H1 (cell line): ENCODE measurements around the gene HSPA2. TPM values are rescaled to one million over a fixed set of nuclear protein-coding genes. Genes with fewer than 3 reads are reported as not detected.

ENCODE experiments used
- CTCF ChIA-PET: fragments of 300-600 bp; sonication (Branson Sonifier 250); formaldehyde crosslinking; loops from one replicate; lab custom pipeline; 2021; ENCODE audit not compliant: partially characterized antibody; lab: Charles Lee
- POLR2A ChIA-PET: fragments of 300-600 bp; sonication (Branson Sonifier 250); formaldehyde crosslinking; loops from one replicate; lab custom pipeline; 2021; ENCODE audit warnings: inconsistent platforms; ENCODE audit not compliant: partially characterized antibody; lab: Charles Lee
- DNase-seq, 2 experiments: peaks; one replicate each; pipeline versions ENCODE4 v3.0.0 to v3.0.0-alpha.2; 2010 to 2022; ENCODE audit warnings: low spot score in 2 of 2, low read depth in 1 of 2, mixed read lengths in 1 of 2
- FAIRE-seq: peaks from 2 replicates; lab custom pipeline; 2011; peaks lifted over from hg19 to GRCh38; lab: Jason Lieb, UNC
- H2AFZ ChIP-seq: 2 replicates; pipeline ENCODE4 v1.8.1; 2012; ENCODE audit warnings: low read length, inconsistent platforms
- H2AK5ac ChIP-seq: 2 replicates; pipeline ENCODE4 v1.6.1; 2013; ENCODE audit warnings: low read depth, low read length
- H2BK120ac ChIP-seq: replicated peaks from 2 replicates; pipeline ENCODE3; 2013; ENCODE audit warnings: low read depth, low read length, inconsistent platforms
- H2BK12ac ChIP-seq: 2 replicates; pipeline ENCODE4 v1.6.1; 2013; ENCODE audit warnings: low read depth, low read length
- H2BK15ac ChIP-seq: 2 replicates; pipeline ENCODE4 v1.6.1; 2013; ENCODE audit warnings: low read length
- H2BK20ac ChIP-seq: 2 replicates; pipeline ENCODE4 v1.6.1; 2013; ENCODE audit warnings: low read length
- H2BK5ac ChIP-seq: 2 replicates; pipeline ENCODE4 v1.6.1; 2013; ENCODE audit warnings: low read depth, low read length
- H3K14ac ChIP-seq: 2 replicates; pipeline ENCODE4 v1.6.1; 2013; ENCODE audit warnings: inconsistent platforms; ENCODE audit not compliant: insufficient read length
- H3K18ac ChIP-seq: 2 replicates; pipeline ENCODE4 v1.6.1; 2013; ENCODE audit warnings: low read length; ENCODE audit errors: extremely low read depth
- H3K23ac ChIP-seq: 2 replicates; pipeline ENCODE4 v1.6.1; 2013; ENCODE audit warnings: inconsistent platforms; ENCODE audit not compliant: insufficient read length
- H3K23me2 ChIP-seq: 2 replicates; pipeline ENCODE4 v1.6.1; 2013; ENCODE audit warnings: low read depth, low read length
- H3K27ac ChIP-seq: 2 replicates; pipeline ENCODE4 v1.6.1; 2011; ENCODE audit warnings: low read depth, low read length, inconsistent platforms
- H3K27me3 ChIP-seq, 4 experiments: replicated peaks in 1 of 4; 1 replicate in 1 of 4; 2 replicates in 3 of 4; pipeline versions ENCODE4 v1.6.1 to v1.8.1; 2011 to 2013; ENCODE audit warnings: low read length in 3 of 4, mild to moderate bottlenecking in 3 of 4, inconsistent platforms in 2 of 4, mixed read lengths in 2 of 4, moderate library complexity in 1 of 4; ENCODE audit not compliant: control insufficient read depth in 3 of 4, insufficient read depth in 3 of 4; ENCODE audit errors: extremely low read depth in 1 of 4
- H3K36me3 ChIP-seq, 4 experiments: 2 replicates each; pipeline versions ENCODE4 v1.6.1 to v1.8.1; 2011 to 2013; ENCODE audit warnings: mild to moderate bottlenecking in 4 of 4, low read length in 3 of 4, moderate library complexity in 2 of 4, control low read depth in 1 of 4, inconsistent platforms in 1 of 4; ENCODE audit not compliant: insufficient read depth in 4 of 4, control insufficient read depth in 2 of 4
- H3K4ac ChIP-seq: replicated peaks from 2 replicates; pipeline ENCODE3; 2013; ENCODE audit warnings: low read length, low read depth, mixed read lengths, inconsistent platforms; ENCODE audit not compliant: insufficient read length
- H3K4me1 ChIP-seq, 4 experiments: replicated peaks in 1 of 4; 1 replicate in 1 of 4; 2 replicates in 3 of 4; pipeline versions ENCODE4 v1.6.1 to v1.8.1; 2011 to 2013; ENCODE audit warnings: low read length in 3 of 4, inconsistent platforms in 2 of 4, mixed read lengths in 1 of 4; ENCODE audit not compliant: insufficient read depth in 4 of 4, control insufficient read depth in 3 of 4
- H3K4me2 ChIP-seq, 2 experiments: 2 replicates each; pipeline versions ENCODE4 v1.6.1 to v1.8.1; 2011 to 2013; ENCODE audit warnings: low read depth in 2 of 2, low read length in 2 of 2, control low read depth in 1 of 2, inconsistent platforms in 1 of 2, mild to moderate bottlenecking in 1 of 2; ENCODE audit not compliant: insufficient read depth in 1 of 2
- H3K4me3 ChIP-seq, 4 experiments: fragments of 200-600, 300-600 bp in 1 of 4; sonication (generic), shearing (Covaris generic), sonication (Bioruptor Twin) in 1 of 4; 2 replicates each; pipeline versions ENCODE4 v1.5.1 to v1.8.1; 2011 to 2016; ENCODE audit warnings: low read length in 4 of 4, low read depth in 3 of 4, control low read depth in 2 of 4, inconsistent platforms in 2 of 4, mild to moderate bottlenecking in 2 of 4, mixed read lengths in 1 of 4, moderate library complexity in 1 of 4; ENCODE audit not compliant: insufficient read depth in 2 of 4; ENCODE audit errors: extremely low read depth in 1 of 4
- H3K56ac ChIP-seq: replicated peaks from 2 replicates; pipeline ENCODE3; 2013; ENCODE audit warnings: low read depth, mild to moderate bottlenecking, mixed read lengths, low read length, inconsistent platforms; ENCODE audit not compliant: insufficient read length
- H3K79me1 ChIP-seq: 2 replicates; pipeline ENCODE4 v1.6.1; 2013; ENCODE audit warnings: low read depth, low read length, control low read depth
- H3K79me2 ChIP-seq, 2 experiments: 2 replicates each; pipeline versions ENCODE4 v1.6.1 to v1.8.1; 2012 to 2013; ENCODE audit warnings: low read length in 2 of 2, mild to moderate bottlenecking in 2 of 2, inconsistent platforms in 1 of 2; ENCODE audit not compliant: insufficient read depth in 2 of 2, control insufficient read depth in 1 of 2
- H3K9ac ChIP-seq, 4 experiments: replicated peaks in 1 of 4; 1 replicate in 1 of 4; 2 replicates in 3 of 4; pipeline versions ENCODE4 v1.6.1 to v1.8.1; 2011 to 2013; ENCODE audit warnings: low read depth in 3 of 4, low read length in 3 of 4, control low read depth in 2 of 4, mild to moderate bottlenecking in 2 of 4, moderate library complexity in 2 of 4, inconsistent platforms in 1 of 4; ENCODE audit errors: extremely low read depth in 1 of 4
- H3K9me3 ChIP-seq, 2 experiments: 2 replicates each; pipeline versions ENCODE4 v1.6.1 to v1.8.1; 2012 to 2013; ENCODE audit warnings: mild to moderate bottlenecking in 2 of 2, moderate library complexity in 2 of 2, control low read depth in 1 of 2, inconsistent platforms in 1 of 2, low read depth in 1 of 2, low read length in 1 of 2, mixed read lengths in 1 of 2; ENCODE audit not compliant: insufficient read depth in 2 of 2
- H4K20me1 ChIP-seq, 2 experiments: replicated peaks in 1 of 2; 2 replicates each; pipeline versions ENCODE3 to v1.8.1; 2011 to 2013; ENCODE audit warnings: inconsistent platforms in 2 of 2, low read length in 2 of 2, mild to moderate bottlenecking in 1 of 2; ENCODE audit not compliant: insufficient read depth in 2 of 2, control insufficient read depth in 1 of 2
- H4K5ac ChIP-seq: 2 replicates; pipeline ENCODE4 v1.6.1; 2013; ENCODE audit warnings: low read length, low read depth, mixed read lengths, inconsistent platforms; ENCODE audit not compliant: insufficient read length
- H4K8ac ChIP-seq: 2 replicates; pipeline ENCODE4 v1.8.0; 2013; ENCODE audit warnings: mild to moderate bottlenecking, moderate library complexity, low read length, inconsistent platforms; ENCODE audit not compliant: insufficient read depth; ENCODE audit errors: extremely low read depth
- H4K91ac ChIP-seq: replicated peaks from 2 replicates; pipeline ENCODE3; 2013; ENCODE audit warnings: low read length, mixed read lengths, inconsistent platforms; ENCODE audit not compliant: insufficient read length
- BACH1 ChIP-seq: IDR thresholded peaks from 2 replicates; pipeline ENCODE4 v1.6.1; 2012; ENCODE audit warnings: low read length, improper control_type of control experiment
- CBX5 ChIP-seq: fragments of 300-800, 300-1000 bp; sonication (generic); IDR thresholded peaks from 2 replicates; pipeline ENCODE4 v1.7.1; 2016; ENCODE audit warnings: antibody characterized with exemption, low read length, low read depth
- CBX8 ChIP-seq: fragments of 300-800, 300-1000 bp; sonication (generic); IDR thresholded peaks from 2 replicates; pipeline ENCODE4 v1.7.1; 2016; ENCODE audit warnings: low read depth, low read length, borderline replicate concordance
- HDAC6 ChIP-seq: IDR thresholded peaks from one replicate; pipeline ENCODE4 v1.7.1; 2012; ENCODE audit warnings: low read depth, mild to moderate bottlenecking, inconsistent platforms, low read length, moderate library complexity
- NANOG ChIP-seq: IDR thresholded peaks from 2 replicates; pipeline ENCODE4 v1.6.1; 2011; ENCODE audit warnings: low read length, low read depth, mild to moderate bottlenecking, inconsistent platforms; ENCODE audit not compliant: insufficient read depth, poor library complexity, severe bottlenecking
- RXRA ChIP-seq: IDR thresholded peaks from 2 replicates; pipeline ENCODE4 v1.6.1; 2011; ENCODE audit warnings: low read depth, mild to moderate bottlenecking, low read length, moderate library complexity; ENCODE audit not compliant: insufficient read depth
- TAF1 ChIP-seq: IDR thresholded peaks from 2 replicates; pipeline ENCODE4 v1.6.1; 2011; ENCODE audit warnings: mild to moderate bottlenecking, low read depth, low read length
- WGBS, 2 experiments: shearing (Covaris generic) in 1 of 2; methylation state at CpG; one replicate each; pipeline versions ENCODE4 v1.1.6 to v1.1.7; 2013 to 2015; ENCODE audit warnings: low lambda C conversion rate in 2 of 2, mixed read lengths in 2 of 2, inconsistent platforms in 1 of 2, low coverage in 1 of 2, missing lambda C conversion rate in 1 of 2; ENCODE audit not compliant: insufficient replicate concordance in 2 of 2, insufficient coverage in 1 of 2, insufficient read length in 1 of 2; ENCODE audit errors: extremely low coverage in 1 of 2, missing lambda C conversion rate in 1 of 2; 5-methylcytosine and 5-hydroxymethylcytosine counted together
- polyA plus RNA-seq, 7 experiments: library from polyadenylated mRNA; depleted of rRNA in 3 of 7; stranded (reverse) in 5 of 7; unstranded in 2 of 7; fragments of >200 nt in 5 of 7; fragments of 200-250 nt in 2 of 7; gene quantifications; 1 replicate in 5 of 7; 2 replicates in 1 of 7; 4 replicates in 1 of 7; pipeline versions ENCODE4 v1.2.1 to v1.2.3, GENCODE V29; 2011 to 2013; ENCODE audit warnings: missing spikeins in 2 of 7, mixed read lengths in 2 of 7
- total RNA-seq: library from RNA; stranded (reverse); fragmentation: NEBNext Ultra II Directional; extraction: Animal tissue kit (Norgen Biotek cat#: 25700); gene quantifications from 2 replicates; pipeline ENCODE4 v1.2.1, GENCODE V29; 2021
- TF ChIP-seq, protein P1 (sequence below): IDR thresholded peaks from 2 replicates; pipeline ENCODE4 v1.6.1; 2012; ENCODE audit warnings: inconsistent platforms
- TF ChIP-seq, protein P2 (sequence below): IDR thresholded peaks from 2 replicates; pipeline ENCODE4 v1.6.1; 2011; ENCODE audit warnings: low read length, improper control_type of control experiment

HSPA2 gene
- total and polyA plus RNA-seq, 2 of the 8 experiments (the other 6 are each of a cell fraction or from before 2014, with no cell fraction given): 30.5 to 82.9 TPM

DNA sequence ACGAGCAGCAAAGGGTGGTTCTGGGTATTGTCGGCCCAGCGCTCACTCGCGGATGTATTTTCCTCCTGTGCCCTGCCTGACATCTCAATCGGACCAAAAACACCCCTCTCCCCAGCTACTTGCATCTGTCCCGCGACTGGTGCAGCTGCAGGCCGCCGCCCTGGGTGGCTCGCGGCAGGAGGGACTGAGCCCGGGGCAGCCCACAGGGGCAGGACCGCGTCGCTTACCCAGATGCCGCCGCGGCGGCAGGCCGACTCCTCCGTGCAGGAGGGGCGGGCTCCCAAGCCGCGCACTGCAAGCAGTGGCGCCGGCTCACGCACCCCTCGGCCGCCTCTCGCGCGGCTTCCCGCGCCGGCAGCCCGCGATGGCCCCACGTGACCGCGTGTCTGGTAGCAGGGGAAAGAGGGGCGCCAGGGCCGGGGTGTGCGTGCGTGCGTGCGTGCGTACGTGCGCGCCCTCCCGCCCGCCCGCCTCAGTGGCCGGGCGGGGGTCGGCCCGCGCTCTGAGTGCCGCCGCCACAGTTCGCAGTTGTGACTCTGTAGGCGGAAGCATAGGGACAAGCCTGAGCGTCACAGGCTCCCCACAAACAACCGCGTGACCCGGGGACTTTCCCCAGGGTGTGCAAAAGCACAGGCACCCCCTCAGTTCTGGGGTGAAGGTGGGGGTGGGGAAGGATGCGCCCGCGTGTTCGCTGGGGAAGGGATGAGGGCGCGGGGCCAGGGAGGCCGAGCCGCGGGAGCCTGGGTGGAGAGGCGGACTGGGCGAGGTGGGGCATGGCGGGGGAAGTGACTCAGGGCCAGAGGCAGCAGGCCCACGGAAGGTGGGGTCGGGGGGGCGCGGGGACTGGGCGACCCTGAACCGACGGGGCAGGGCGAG, 36.9 kb upstream of the HSPA2 start, which contains the start of gene ZBTB25:
TSS of gene ZBTB25 (minus strand) at position 405 of the 876 bp plus-strand sequence. CDS start 13,305 bp downstream, outside the sequence.
- Histone ChIP-seq H3K4me3 (peak within 1 kb of the TSS; percentile 68 to 93 (median 78)), H2AFZ (peak within 1 kb of the TSS; percentile 21; the same call in 1 of the 2 replicates), H2BK5ac (peak within 1 kb of the TSS; percentile 96), H3K18ac (peak within 1 kb of the TSS; percentile 99), H3K79me1 (peaks cover 6% of the 10 kb centered on the region), H2BK15ac (0 out of 2 replicates have a peak within 1 kb of the TSS, but pooled peaks have one; percentile 67), H3K4ac (peak within 1 kb of the TSS; percentile 98), H3K9ac (peak within 1 kb of the TSS; percentile 95 to 98 (median 96)), H4K91ac (peak within 1 kb of the TSS; percentile 99), H3K27me3 (no peaks in the 10 kb centered on the region), H2BK120ac (peak within 1 kb of the TSS; percentile 77), H3K9me3 (no peaks in the 10 kb centered on the region), H3K27ac (peak within 1 kb of the TSS; percentile 96), H2AK5ac (peak within 1 kb of the TSS; percentile 89; the same call in 1 of the 2 replicates), H3K4me1 (peaks cover 2 to 14% (median 9%) of the 10 kb centered on the region in 4 experiments; a peak in 5 of 7 replicates), H4K8ac (peak within 1 kb of the TSS; percentile 99), H3K36me3 (no peaks in the 10 kb centered on the region; a peak in 1 of 8 replicates), H3K4me2 (peak within 1 kb of the TSS; percentile 97), H4K20me1 (peaks cover 3 to 6% of the 10 kb centered on the region in 2 experiments), H2BK20ac (no peak within 1 kb of the TSS), H4K5ac (peak within 1 kb of the TSS; percentile 99), H2BK12ac (peak within 1 kb of the TSS; percentile 61), H3K23ac (no peak within 1 kb of the TSS), H3K56ac (peak within 1 kb of the TSS; percentile 94), H3K14ac (peak within 1 kb of the TSS; percentile 84), H3K23me2 (peaks cover 19% of the 10 kb centered on the region), H3K79me2 (peaks cover 11 to 70% of the 10 kb centered on the region in 2 experiments; a peak in 3 of 4 replicates)
- CTCF ChIA-PET: interaction anchor here (0.5 to 1.7 kb wide), 7 partner anchors 41 to 407 kb away, joined by 3 to 6 read pairs (median 3); no protein-coding TSS in a partner anchor
- peak; percentile 78 to 88 for DNase-seq
- POLR2A ChIA-PET: interaction anchor here (0.8 to 4.4 kb wide), 44 partner anchors 8 to 263 kb away, joined by 3 to 52 read pairs (median 4); partner anchors contain the start of genes AKAP5, HSPA2 and MTHFD1
- no peak for FAIRE-seq
- WGBS, 2 experiments: 2% methylated on average over 47 of the region's 87 CpGs; no CpG with 5 or more reads in 1 of the 2 experiments
- TF ChIP-seq, protein P1, sequence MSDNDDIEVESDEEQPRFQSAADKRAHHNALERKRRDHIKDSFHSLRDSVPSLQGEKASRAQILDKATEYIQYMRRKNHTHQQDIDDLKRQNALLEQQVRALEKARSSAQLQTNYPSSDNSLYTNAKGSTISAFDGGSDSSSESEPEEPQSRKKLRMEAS: peak; percentile 89
- TF ChIP-seq BACH1: peak; percentile 60; the same call in 1 of the 2 replicates
- no peak for TF ChIP-seq CBX5
- TF ChIP-seq, protein P2, sequence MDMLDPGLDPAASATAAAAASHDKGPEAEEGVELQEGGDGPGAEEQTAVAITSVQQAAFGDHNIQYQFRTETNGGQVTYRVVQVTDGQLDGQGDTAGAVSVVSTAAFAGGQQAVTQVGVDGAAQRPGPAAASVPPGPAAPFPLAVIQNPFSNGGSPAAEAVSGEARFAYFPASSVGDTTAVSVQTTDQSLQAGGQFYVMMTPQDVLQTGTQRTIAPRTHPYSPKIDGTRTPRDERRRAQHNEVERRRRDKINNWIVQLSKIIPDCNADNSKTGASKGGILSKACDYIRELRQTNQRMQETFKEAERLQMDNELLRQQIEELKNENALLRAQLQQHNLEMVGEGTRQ: peak; percentile 88
- no peak for TF ChIP-seq CBX8
- no peak for TF ChIP-seq NANOG
- TF ChIP-seq RXRA: no peak
- TF ChIP-seq HDAC6: no peak
- peak; percentile 87 for TF ChIP-seq TAF1
